MCF 10A (cell line): Measurements from ENCODE around the gene RRAS. TPM values are rescaled to one million over a fixed set of nuclear protein-coding genes. Genes with fewer than 3 reads are reported as not detected.

ENCODE experiments used
- BruUV-seq: library from RNA; stranded (reverse); fragments of 400-500 nt; replicated peaks from 2 replicates; lab custom pipeline; 2021; lab: Mats Ljungman, UMichigan
- CTCF ChIA-PET: fragments of 300-600 bp; sonication (Branson Sonifier 250); formaldehyde crosslinking; extraction: SDS; loops from one replicate; lab custom pipeline; 2021; ENCODE audit warnings: antibody characterized with exemption, inconsistent platforms; lab: Yijun Ruan, JAX
- POLR2A ChIA-PET: fragments of 300-600, 350-650 bp; sonication (Branson Sonifier 250); formaldehyde crosslinking; extraction: SDS; loops from one replicate; lab custom pipeline; 2020; ENCODE audit warnings: antibody characterized with exemption, inconsistent platforms; lab: Yijun Ruan, JAX
- DNase-seq: peaks from one replicate; pipeline ENCODE4 v3.0.0-alpha.2; 2018; ENCODE audit not compliant: unreplicated experiment
- H3K27ac Mint-ChIP-seq: one replicate; pipeline ENCODE4 v1.8.0; 2022; ENCODE audit warnings: mild to moderate bottlenecking, low read depth, mixed read lengths; ENCODE audit not compliant: unreplicated experiment
- H3K27me3 Mint-ChIP-seq: one replicate; pipeline ENCODE4 v1.8.0; 2022; ENCODE audit warnings: mixed read lengths; ENCODE audit not compliant: insufficient read depth, unreplicated experiment
- H3K36me3 Mint-ChIP-seq: one replicate; pipeline ENCODE4 v1.8.0; 2022; ENCODE audit warnings: mild to moderate bottlenecking, moderate library complexity, mixed read lengths; ENCODE audit not compliant: insufficient read depth, unreplicated experiment
- H3K4me1 Mint-ChIP-seq: one replicate; pipeline ENCODE4 v1.8.0; 2022; ENCODE audit warnings: mixed read lengths; ENCODE audit not compliant: insufficient read depth, unreplicated experiment
- H3K4me3 Mint-ChIP-seq: one replicate; pipeline ENCODE4 v1.8.0; 2022; ENCODE audit warnings: mild to moderate bottlenecking, moderate library complexity, mixed read lengths; ENCODE audit not compliant: unreplicated experiment
- H3K9me3 Mint-ChIP-seq: one replicate; pipeline ENCODE4 v1.8.0; 2022; ENCODE audit warnings: mixed read lengths; ENCODE audit not compliant: unreplicated experiment
- intact Hi-C: fragments of 100-400 bp; cut with micrococcal nuclease; formaldehyde crosslinking; loops from 2 replicates; pipeline ENCODE4 v1.14.1; 2022
- total RNA-seq: library from RNA; stranded (reverse); gene quantifications from 2 replicates; pipeline ENCODE4 v1.2.3, GENCODE V29; 2022
- TF ChIP-seq, protein P1 (sequence below): fragments of 200-600 bp; IDR thresholded peaks from one replicate; pipeline ENCODE4 v1.8.0; 2022; ENCODE audit warnings: antibody characterized with exemption, mild to moderate bottlenecking; ENCODE audit not compliant: unreplicated experiment

RRAS gene
- total RNA-seq, 1 experiment from 2014 or later: 37.6 TPM

DNA sequence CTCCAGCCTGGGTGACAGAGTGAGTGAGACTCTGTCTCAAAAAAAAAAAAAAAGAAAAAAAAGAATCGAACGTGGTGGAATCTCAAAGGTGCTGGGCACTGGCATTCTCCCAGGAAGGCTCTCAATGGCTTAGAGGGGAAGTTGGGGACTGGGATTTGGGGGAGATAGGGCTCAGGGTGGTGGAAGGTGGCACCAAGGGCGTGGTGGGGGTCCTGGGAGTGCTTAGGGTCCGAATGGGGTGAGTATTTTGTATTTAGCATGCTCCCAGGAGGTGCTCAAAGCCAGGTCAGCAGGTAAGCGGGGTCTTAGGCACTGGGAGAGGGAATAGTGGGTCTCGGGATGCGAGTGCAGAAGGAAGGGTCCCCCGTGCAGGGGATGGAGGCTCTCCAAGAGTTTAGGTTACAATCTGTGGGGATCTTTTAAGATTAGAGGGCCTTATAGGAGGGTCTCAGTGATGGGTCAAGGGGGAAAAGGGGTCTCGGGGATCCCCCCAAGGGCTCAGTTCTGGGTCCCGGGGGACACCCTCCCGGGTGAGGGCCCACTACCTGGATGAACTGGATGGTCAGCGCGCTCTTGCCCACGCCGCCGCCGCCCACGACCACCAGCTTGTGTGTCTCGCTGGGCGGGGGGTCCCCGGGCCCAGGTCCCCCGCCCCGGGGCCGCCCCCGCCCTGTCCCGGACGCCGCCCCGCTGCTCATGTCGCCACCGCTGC is 386 bp downstream of the RRAS start:
- Mint-ChIP-seq H3K27ac (peak overlapping the region; percentile 95), H3K36me3 (peaks cover 31% of the 10 kb centered on the region), H3K4me3 (peak overlapping the region; percentile 84), H3K4me1 (peaks cover 41% of the 10 kb centered on the region), H3K9me3 (no peaks in the 10 kb centered on the region), H3K27me3 (no peaks in the 10 kb centered on the region)
- no peak for DNase-seq
- ChIA-PET CTCF (interaction anchor here (0.6 to 1.2 kb wide), 6 partner anchors 32 to 70 kb away, joined by 3 to 4 read pairs (median 3); no protein-coding TSS in a partner anchor), POLR2A (interaction anchor here (0.6 to 7.5 kb wide), 20 partner anchors 8 to 936 kb away, joined by 3 to 167 read pairs (median 8); partner anchors contain the start of genes AKT1S1, ALDH16A1, AP2A1 and ATF5)
- intact Hi-C loops: loop anchor here (1.0 to 2.0 kb wide), 4 partner anchors 37 to 143 kb away; partner anchors contain the start of genes NOSIP, PRRG2 and RPS11
- TF ChIP-seq, protein P1, sequence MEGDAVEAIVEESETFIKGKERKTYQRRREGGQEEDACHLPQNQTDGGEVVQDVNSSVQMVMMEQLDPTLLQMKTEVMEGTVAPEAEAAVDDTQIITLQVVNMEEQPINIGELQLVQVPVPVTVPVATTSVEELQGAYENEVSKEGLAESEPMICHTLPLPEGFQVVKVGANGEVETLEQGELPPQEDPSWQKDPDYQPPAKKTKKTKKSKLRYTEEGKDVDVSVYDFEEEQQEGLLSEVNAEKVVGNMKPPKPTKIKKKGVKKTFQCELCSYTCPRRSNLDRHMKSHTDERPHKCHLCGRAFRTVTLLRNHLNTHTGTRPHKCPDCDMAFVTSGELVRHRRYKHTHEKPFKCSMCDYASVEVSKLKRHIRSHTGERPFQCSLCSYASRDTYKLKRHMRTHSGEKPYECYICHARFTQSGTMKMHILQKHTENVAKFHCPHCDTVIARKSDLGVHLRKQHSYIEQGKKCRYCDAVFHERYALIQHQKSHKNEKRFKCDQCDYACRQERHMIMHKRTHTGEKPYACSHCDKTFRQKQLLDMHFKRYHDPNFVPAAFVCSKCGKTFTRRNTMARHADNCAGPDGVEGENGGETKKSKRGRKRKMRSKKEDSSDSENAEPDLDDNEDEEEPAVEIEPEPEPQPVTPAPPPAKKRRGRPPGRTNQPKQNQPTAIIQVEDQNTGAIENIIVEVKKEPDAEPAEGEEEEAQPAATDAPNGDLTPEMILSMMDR: no peak
- BruUV-seq: no TSS peak

DNA sequence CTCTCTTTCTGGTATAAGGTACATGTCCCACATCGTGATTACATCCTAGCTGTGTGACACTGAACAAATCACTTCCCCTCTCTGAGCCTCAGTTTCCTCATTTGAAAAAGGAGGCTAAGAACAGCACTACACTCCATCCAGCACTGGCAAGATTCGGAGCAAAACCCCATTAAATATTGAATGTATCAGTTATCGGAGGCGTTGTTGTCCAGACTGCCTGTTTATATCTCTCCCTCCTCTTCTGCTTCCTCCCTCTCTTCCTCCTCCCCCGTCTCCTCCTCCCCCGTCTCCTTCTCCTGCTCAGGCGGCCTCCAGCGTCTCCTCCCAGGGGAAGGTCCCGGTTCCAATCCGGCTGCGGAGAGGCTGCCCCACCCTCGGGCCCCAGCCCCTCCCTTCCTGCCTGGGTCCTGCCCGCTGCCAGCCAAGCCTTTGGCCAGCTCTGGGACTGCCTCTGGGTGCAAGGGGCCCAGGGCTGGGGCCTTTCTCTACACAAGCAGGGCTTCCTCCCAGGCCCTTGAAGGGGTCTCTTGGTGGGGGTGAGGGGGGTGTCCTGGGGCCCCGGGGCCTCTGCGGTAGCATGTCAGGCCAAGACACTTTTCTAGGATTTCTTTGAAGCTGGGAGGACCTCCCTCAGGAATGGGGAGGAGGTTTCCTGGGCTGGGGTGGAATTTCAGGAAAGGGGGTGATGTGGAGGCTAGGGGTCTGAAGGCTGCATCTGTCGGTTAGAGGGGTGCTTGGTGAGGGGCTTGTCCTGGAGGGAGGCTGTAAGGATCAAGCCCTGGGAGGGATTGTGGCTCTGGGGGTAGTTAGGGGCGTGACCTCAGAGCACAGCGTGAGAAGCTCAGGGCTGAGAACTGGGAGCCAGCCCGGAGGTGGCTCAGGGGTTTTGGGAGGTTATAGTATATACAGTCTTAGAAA is 1.9 kb downstream of the RRAS start:
- CTCF ChIA-PET: interaction anchor here (0.6 to 0.7 kb wide), 3 partner anchors 18 to 308 kb away, joined by 3 to 4 read pairs (median 3); no protein-coding TSS in a partner anchor
- H3K9me3 Mint-ChIP-seq: no peaks in the 10 kb centered on the region
- DNase-seq: peak; percentile 93
- POLR2A ChIA-PET: interaction anchor here (0.6 to 7.5 kb wide), 12 partner anchors 20 to 796 kb away, joined by 3 to 136 read pairs (median 4); partner anchors contain the start of genes AKT1S1, BCL2L12, IRF3 and NOSIP
- no peaks in the 10 kb centered on the region for H3K27me3 Mint-ChIP-seq
- TF ChIP-seq, protein P1: no peak
- H3K27ac Mint-ChIP-seq: peak overlapping the region; percentile 95
- H3K4me3 Mint-ChIP-seq: peak overlapping the region; percentile 84
- H3K4me1 Mint-ChIP-seq: peaks cover 30% of the 10 kb centered on the region
- H3K36me3 Mint-ChIP-seq: peaks cover 32% of the 10 kb centered on the region
- BruUV-seq: no TSS peak
- intact Hi-C loops: no loop called here

- DNase-seq: no peak
- H3K27ac Mint-ChIP-seq: peak overlapping the region; percentile 7
- POLR2A ChIA-PET: interaction anchor here (0.6 to 2.9 kb wide), 5 partner anchors 19 to 347 kb away, joined by 3 to 10 read pairs (median 3); no protein-coding TSS in a partner anchor
- H3K9me3 Mint-ChIP-seq: no peaks in the 10 kb centered on the region
- CTCF ChIA-PET: interaction anchor here (0.6 to 0.9 kb wide), 5 partner anchors 20 to 269 kb away, joined by 3 read pairs; no protein-coding TSS in a partner anchor
- peaks cover 24% of the 10 kb centered on the region for H3K4me1 Mint-ChIP-seq
- intact Hi-C loops: no loop called here
- no TSS peak for BruUV-seq
- no peaks in the 10 kb centered on the region for H3K27me3 Mint-ChIP-seq
- H3K36me3 Mint-ChIP-seq: peaks cover 38% of the 10 kb centered on the region
- TF ChIP-seq, protein P1: no peak
- no peak overlapping the region for H3K4me3 Mint-ChIP-seq
These were observed 3.6 kb downstream of the RRAS start for GRCh38 chr19:49636233-49636932.
